SK-N-SH treated with all-trans-retinoic acid at 6 μM for 48 hours (cell line): ENCODE data around the gene FAM98C.

ENCODE experiments used
- ISL1 ChIP-seq: fragments of 250-450 bp; sonication (Bioruptor Pico); IDR thresholded peaks from 2 replicates; pipeline ENCODE4 v2.1.2; 2022; ENCODE audit warnings: mild to moderate bottlenecking, moderate library complexity
- ZFP3 ChIP-seq: fragments of 250-450 bp; sonication (Bioruptor Pico); IDR thresholded peaks from 2 replicates; pipeline ENCODE4 v1.5.0; 2020; ENCODE audit warnings: mild to moderate bottlenecking, moderate library complexity

DNA sequence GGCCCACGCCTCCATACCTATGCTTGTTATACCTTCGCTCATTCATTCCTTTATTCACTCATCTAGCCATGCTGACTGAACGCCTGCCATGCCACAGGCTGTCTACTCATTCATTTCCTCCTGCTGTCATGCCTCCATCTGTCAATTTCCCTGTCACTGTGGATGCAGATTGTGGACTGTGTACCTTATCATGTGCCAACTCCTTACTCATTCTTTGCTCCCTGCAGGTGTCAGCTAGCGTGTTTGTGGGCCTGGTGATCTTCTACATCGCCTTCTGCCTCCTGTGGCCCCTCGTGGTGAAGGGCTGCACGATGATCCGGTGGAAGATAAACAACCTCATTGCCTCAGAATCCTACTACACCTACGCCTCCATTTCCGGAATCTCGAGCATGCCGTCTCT is 32.6 kb upstream of the FAM98C start:
- no peak for TF ChIP-seq ISL1
- no peak for TF ChIP-seq ZFP3 (CRISPR knock-in tag)
